Gastroesophageal sphincter (tissue), 4 donors: Measurements from ENCODE around the gene CTDSPL2. TPM values are rescaled to one million over a fixed set of nuclear protein-coding genes. Genes with fewer than 3 reads are reported as not detected.

Experiments used
- ATAC-seq: fragments of 150-250 bp; one replicate; pipeline ENCODE4 v1.9.1; 2016; ENCODE audit warnings: mild to moderate bottlenecking, moderate library complexity
- H3K27ac ChIP-seq, 4 donors: fragments of 200-600 bp; sonication (generic) in 3 of 4; 1 replicate in 3 of 4; 2 replicates in 1 of 4; pipeline ENCODE4 v1.5.1; 2016 to 2019
- H3K27me3 ChIP-seq: fragments of 200-600 bp; sonication (generic); one replicate; pipeline ENCODE4 v1.5.1; 2019
- H3K36me3 ChIP-seq, 2 donors: fragments of 200-600 bp; sonication (generic); one replicate each; pipeline ENCODE4 v1.5.1; 2019; ENCODE audit warnings: control low read depth in 1 of 2
- H3K4me1 ChIP-seq, 3 donors: fragments of 200-600 bp; sonication (generic); 1 replicate in 2 of 3; 2 replicates in 1 of 3; pipeline ENCODE4 v1.5.1; 2016 to 2019; ENCODE audit warnings: control low read depth in 2 of 3
- H3K4me3 ChIP-seq, 2 donors: fragments of 200-600 bp; sonication (generic); one replicate each; pipeline ENCODE4 v1.5.1; 2019; ENCODE audit warnings: mild to moderate bottlenecking in 1 of 2, moderate library complexity in 1 of 2
- H3K9me3 ChIP-seq, 3 donors: fragments of 200-600 bp; sonication (generic); one replicate each; pipeline ENCODE4 v1.5.1; 2017 to 2019; ENCODE audit warnings: control low read depth in 2 of 3
- CTCF ChIP-seq, 4 experiments: fragments of 200-600 bp in 2 of 4; fragments of 450-650 bp in 2 of 4; sonication (generic) in 1 of 4; IDR thresholded peaks; one replicate each; pipeline ENCODE4 v1.5.1; 2017 to 2019; ENCODE audit warnings: antibody characterized with exemption in 4 of 4, mild to moderate bottlenecking in 2 of 4, moderate library complexity in 2 of 4
- EP300 ChIP-seq: sonication (generic); formaldehyde crosslinking; IDR thresholded peaks from one replicate; pipeline ENCODE4 v1.6.1; 2017; ENCODE audit warnings: antibody characterized with exemption, mild to moderate bottlenecking
- POLR2A ChIP-seq, 2 donors: fragments of 450-650 bp; IDR thresholded peaks; one replicate each; pipeline ENCODE4 v1.6.1; 2017; ENCODE audit warnings: antibody characterized with exemption in 2 of 2, mild to moderate bottlenecking in 2 of 2, moderate library complexity in 1 of 2
- POLR2AphosphoS5 ChIP-seq: sonication (generic); formaldehyde crosslinking; IDR thresholded peaks from one replicate; pipeline ENCODE4 v1.6.1; 2017; ENCODE audit warnings: antibody characterized with exemption
- WGBS, 2 donors: methylation state at CpG; one replicate each; pipeline ENCODE4 v1.1.5; 2018; ENCODE audit warnings: low coverage in 1 of 2; 5-methylcytosine and 5-hydroxymethylcytosine counted together
- total RNA-seq, 4 donors: library from RNA; depleted of rRNA; stranded (reverse); fragments of >200 nt; gene quantifications; one replicate each; pipeline ENCODE4 v1.1.0, GENCODE V29; 2016

Gene CTDSPL2
- total RNA-seq, 4 donors from 2014 or later, result 31.6 to 74.7 (median 46.9) TPM

DNA sequence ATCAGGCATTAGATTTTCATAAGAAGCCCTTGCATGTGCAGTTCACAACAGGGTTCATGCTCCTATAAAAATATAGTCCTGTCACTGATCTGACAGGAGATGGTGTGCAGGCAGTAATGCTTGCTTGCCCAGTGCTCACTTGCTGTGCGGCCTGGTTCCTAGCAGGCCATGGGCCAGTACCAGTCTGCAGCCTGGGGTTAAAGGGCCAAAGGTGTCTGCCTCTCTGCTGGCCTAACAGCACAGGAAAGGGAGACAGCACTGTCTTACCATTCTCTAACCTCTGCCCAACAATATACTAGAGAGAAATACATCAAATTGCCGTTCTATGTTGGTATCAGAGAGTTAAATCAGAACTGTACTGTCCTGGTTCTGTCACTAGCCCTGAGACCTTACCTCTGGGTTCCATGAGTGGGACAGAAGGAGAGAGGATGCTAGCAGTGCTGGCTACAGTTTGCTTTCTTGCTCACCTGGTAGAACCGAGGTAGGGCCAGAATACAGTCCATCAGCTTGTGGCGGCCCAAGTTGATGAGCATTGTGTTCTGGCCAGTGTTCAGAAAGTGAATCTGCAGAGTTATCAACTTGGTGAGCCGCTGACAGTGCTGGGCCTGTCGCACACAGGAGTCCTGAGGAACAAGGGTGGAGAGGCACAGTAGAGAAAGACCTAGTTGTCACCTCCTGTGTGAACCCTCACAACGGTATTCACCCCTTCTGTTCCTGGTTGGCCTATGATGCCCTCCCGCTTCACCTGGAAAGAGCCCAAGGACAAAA is 138.1 kb downstream of the CTDSPL2 start:
- ATAC-seq, result no peak
- Histone ChIP-seq H3K27me3 (no peaks in the 10 kb centered on the region), H3K36me3 (peaks cover 16 to 100% of the 10 kb centered on the region in 2 donors), H3K27ac (no peak overlapping the region), H3K4me3 (no peak overlapping the region), H3K4me1 (no peaks in the 10 kb centered on the region), H3K9me3 (no peaks in the 10 kb centered on the region)
- 96 to 100% methylated on average over 1 to 8 of the region's 8 CpGs for WGBS, 2 donors
- TF ChIP-seq POLR2AphosphoS5 (no peak), EP300 (no peak), POLR2A (IDR thresholded peaks at IDR 0.05) (no peak), CTCF (IDR thresholded peaks at IDR 0.05) (no peak)

DNA sequence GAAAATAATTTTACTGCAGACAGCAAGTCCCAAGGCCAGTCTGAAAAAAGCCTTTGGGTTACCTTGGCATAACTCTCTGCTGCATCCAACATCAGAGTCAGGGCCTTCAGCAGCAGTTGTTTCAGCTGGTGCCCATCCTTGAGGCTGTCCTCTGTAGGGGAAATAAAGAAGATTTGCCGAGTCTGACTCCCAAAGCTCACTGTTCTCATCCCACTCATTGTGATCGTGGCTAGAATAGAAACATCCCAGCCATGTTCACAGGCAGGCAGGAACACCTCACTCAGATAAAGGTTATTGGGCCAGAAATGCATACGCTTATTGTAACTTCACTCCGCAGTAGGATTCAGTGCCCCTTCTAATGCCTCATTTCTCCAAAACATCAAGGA is 138.7 kb downstream of the CTDSPL2 start:
- peaks cover 13 to 100% of the 10 kb centered on the region in 2 donors for H3K36me3 ChIP-seq
- WGBS, 2 donors, result 100% methylated on average over 4 of the region's 4 CpGs; no CpG with 5 or more reads in 1 of the 2 donors
- no peak for TF ChIP-seq CTCF (IDR thresholded peaks at IDR 0.05)
- TF ChIP-seq POLR2AphosphoS5, result no peak
- TF ChIP-seq POLR2A (IDR thresholded peaks at IDR 0.05), result no peak
- no peak for TF ChIP-seq EP300

DNA sequence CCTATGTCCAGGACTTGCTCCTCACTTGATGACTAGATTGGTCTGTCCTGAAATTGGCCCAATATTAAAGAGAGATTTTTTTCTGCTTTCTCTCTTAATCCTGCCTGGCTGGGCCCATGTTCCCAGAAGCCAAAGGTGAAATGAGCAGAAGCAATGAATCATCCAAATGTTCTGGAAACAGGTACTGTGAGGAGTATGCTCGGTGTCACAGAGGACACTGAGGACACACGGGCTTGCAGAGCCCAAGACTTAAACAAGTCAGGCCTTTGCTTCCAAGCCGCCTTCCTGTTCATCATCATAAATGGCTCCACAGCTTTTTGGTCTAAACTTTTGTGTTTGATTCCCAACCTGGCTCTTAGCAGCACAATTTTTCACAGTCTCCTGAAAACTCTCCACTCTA is 140.9 kb downstream of the CTDSPL2 start:
- Histone ChIP-seq H3K27me3 (no peaks in the 10 kb centered on the region), H3K9me3 (no peaks in the 10 kb centered on the region), H3K27ac (peak overlapping the region in 1 of 4 donors; percentile 11), H3K4me3 (no peak overlapping the region), H3K36me3 (peaks cover 8 to 100% of the 10 kb centered on the region in 2 donors), H3K4me1 (no peaks in the 10 kb centered on the region)
- TF ChIP-seq EP300 (no peak), CTCF (IDR thresholded peaks at IDR 0.05) (no peak), POLR2A (IDR thresholded peaks at IDR 0.05) (no peak)
- no peak for ATAC-seq
- 67 to 100% methylated on average over 1 to 2 of the region's 3 CpGs for WGBS, 2 donors

More for the DNA sequence above, 138.7 kb downstream of the CTDSPL2 start:
- no peak overlapping the region for H3K4me3 ChIP-seq
- no peaks in the 10 kb centered on the region for H3K9me3 ChIP-seq
- no peak overlapping the region for H3K27ac ChIP-seq
- no peaks in the 10 kb centered on the region for H3K4me1 ChIP-seq
- no peak for ATAC-seq
- H3K27me3 ChIP-seq, result no peaks in the 10 kb centered on the region

GRCh38 chr15:44569316-44569715 is 141.9 kb downstream of the CTDSPL2 start:
- ATAC-seq, result no peak
- Histone ChIP-seq H3K4me1 (no peaks in the 10 kb centered on the region), H3K27ac (no peak overlapping the region), H3K4me3 (no peak overlapping the region), H3K36me3 (peaks cover 8 to 98% of the 10 kb centered on the region in 2 donors), H3K9me3 (no peaks in the 10 kb centered on the region), H3K27me3 (no peaks in the 10 kb centered on the region)
- TF ChIP-seq POLR2A (IDR thresholded peaks at IDR 0.05), result no peak
- TF ChIP-seq EP300, result no peak
- no peak for TF ChIP-seq POLR2AphosphoS5
- no peak for TF ChIP-seq CTCF (IDR thresholded peaks at IDR 0.05)
- WGBS, 2 donors, result 80 to 93% methylated on average over 1 to 4 of the region's 4 CpGs

DNA sequence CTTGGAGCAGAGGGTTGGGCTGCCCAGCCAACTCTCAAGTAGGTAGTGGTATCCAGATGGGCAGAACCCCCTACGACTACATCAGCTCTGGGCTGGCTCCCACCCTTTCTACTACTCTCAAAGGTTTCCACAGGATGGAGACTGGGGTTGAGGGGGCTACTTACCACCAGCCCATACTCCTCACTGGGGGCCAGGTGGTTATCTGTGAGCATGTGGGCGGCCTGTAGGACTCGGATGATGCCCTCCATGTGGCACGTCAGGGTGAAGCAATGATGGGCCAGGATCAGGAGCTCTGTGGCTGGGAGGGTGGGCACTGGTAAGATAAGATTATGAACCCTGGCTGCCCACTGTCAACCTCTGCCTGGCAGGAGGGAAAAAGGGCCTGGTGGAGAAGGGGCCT is 142.9 kb downstream of the CTDSPL2 start:
- no peak overlapping the region for H3K27ac ChIP-seq
- H3K9me3 ChIP-seq, result no peaks in the 10 kb centered on the region
- TF ChIP-seq EP300, result no peak
- no peaks in the 10 kb centered on the region for H3K27me3 ChIP-seq
- WGBS, 2 donors, result no CpG with 5 or more reads among the region's 4 CpGs
- no peaks in the 10 kb centered on the region for H3K4me1 ChIP-seq
- H3K36me3 ChIP-seq, result peaks cover 8 to 90% of the 10 kb centered on the region in 2 donors
- ATAC-seq, result no peak
- H3K4me3 ChIP-seq, result no peak overlapping the region
